Karpas-422 (cell line): ENCODE measurements around the gene PPP4R3A. TPM values are rescaled to one million over a fixed set of nuclear protein-coding genes. Genes with fewer than 3 reads are reported as not detected.
A peak's percentile ranks its signal among the peaks of the same experiment; 100 is the strongest.

Experiments
- DNase-seq: peaks from one replicate; pipeline ENCODE4 v3.0.0-alpha.2; 2015
- H2AFZ ChIP-seq: fragments of 200-600 bp; sonication (generic); 2 replicates; pipeline ENCODE4 v1.6.1; 2014; ENCODE audit warnings: antibody characterized with exemption, low read length, mixed read lengths
- H3K27ac ChIP-seq: fragments of 200-600 bp; sonication (generic); 2 replicates; pipeline ENCODE4 v1.5.1; 2014; ENCODE audit warnings: mild to moderate bottlenecking, low read length, moderate library complexity
- H3K27me3 ChIP-seq: fragments of 200-600 bp; sonication (generic); 2 replicates; pipeline ENCODE4 v1.6.1; 2014; ENCODE audit warnings: low read length, mixed read lengths
- H3K36me3 ChIP-seq: fragments of 200-600 bp; sonication (generic); 2 replicates; pipeline ENCODE4 v1.6.1; 2014; ENCODE audit warnings: low read length, mixed read lengths; ENCODE audit not compliant: insufficient read depth
- H3K4me1 ChIP-seq: fragments of 200-600 bp; sonication (generic); 2 replicates; pipeline ENCODE4 v1.6.1; 2014; ENCODE audit warnings: mild to moderate bottlenecking, low read length, mixed read lengths
- H3K4me2 ChIP-seq: fragments of 200-600 bp; sonication (generic); 2 replicates; pipeline ENCODE4 v1.6.1; 2014; ENCODE audit warnings: low read length, low read depth, mild to moderate bottlenecking; ENCODE audit not compliant: poor library complexity, severe bottlenecking
- H3K4me3 ChIP-seq: fragments of 200-600 bp; sonication (generic); 2 replicates; pipeline ENCODE4 v1.5.1; 2014; ENCODE audit warnings: mild to moderate bottlenecking, antibody characterized with exemption, low read length, mixed read lengths
- H3K79me2 ChIP-seq: fragments of 200-600 bp; sonication (generic); 2 replicates; pipeline ENCODE4 v1.6.1; 2014; ENCODE audit warnings: mild to moderate bottlenecking, low read length, mixed read lengths
- H3K9ac ChIP-seq: fragments of 200-600 bp; sonication (generic); 2 replicates; pipeline ENCODE4 v1.6.0; 2014; ENCODE audit warnings: low read length
- H3K9me2 ChIP-seq: fragments of 200-600 bp; sonication (generic), shearing (Covaris generic); replicated peaks from 2 replicates; pipeline ENCODE4 v1.6.0; 2014; ENCODE audit warnings: mild to moderate bottlenecking, low read length, moderate library complexity; ENCODE audit not compliant: insufficient read depth
- H3K9me3 ChIP-seq: fragments of 300-700, 200-600 bp; sonication (generic); 2 replicates; pipeline ENCODE4 v1.6.1; 2014; ENCODE audit warnings: low read length, mixed read lengths
- H4K20me1 ChIP-seq: fragments of 200-600 bp; sonication (generic); 2 replicates; pipeline ENCODE4 v1.6.1; 2014; ENCODE audit warnings: mild to moderate bottlenecking, antibody characterized with exemption, low read length, low read depth; ENCODE audit not compliant: insufficient read depth
- total RNA-seq: library from RNA; depleted of rRNA; stranded (reverse); fragments of >200 nt; shearing (Covaris generic); gene quantifications from 2 replicates; pipeline ENCODE4 v1.2.3, GENCODE V29; 2014; ENCODE audit warnings: low replicate concordance; rRNA removed

The PPP4R3A gene
- 99.5 and 100 TPM in 2 replicates for total RNA-seq

DNA sequence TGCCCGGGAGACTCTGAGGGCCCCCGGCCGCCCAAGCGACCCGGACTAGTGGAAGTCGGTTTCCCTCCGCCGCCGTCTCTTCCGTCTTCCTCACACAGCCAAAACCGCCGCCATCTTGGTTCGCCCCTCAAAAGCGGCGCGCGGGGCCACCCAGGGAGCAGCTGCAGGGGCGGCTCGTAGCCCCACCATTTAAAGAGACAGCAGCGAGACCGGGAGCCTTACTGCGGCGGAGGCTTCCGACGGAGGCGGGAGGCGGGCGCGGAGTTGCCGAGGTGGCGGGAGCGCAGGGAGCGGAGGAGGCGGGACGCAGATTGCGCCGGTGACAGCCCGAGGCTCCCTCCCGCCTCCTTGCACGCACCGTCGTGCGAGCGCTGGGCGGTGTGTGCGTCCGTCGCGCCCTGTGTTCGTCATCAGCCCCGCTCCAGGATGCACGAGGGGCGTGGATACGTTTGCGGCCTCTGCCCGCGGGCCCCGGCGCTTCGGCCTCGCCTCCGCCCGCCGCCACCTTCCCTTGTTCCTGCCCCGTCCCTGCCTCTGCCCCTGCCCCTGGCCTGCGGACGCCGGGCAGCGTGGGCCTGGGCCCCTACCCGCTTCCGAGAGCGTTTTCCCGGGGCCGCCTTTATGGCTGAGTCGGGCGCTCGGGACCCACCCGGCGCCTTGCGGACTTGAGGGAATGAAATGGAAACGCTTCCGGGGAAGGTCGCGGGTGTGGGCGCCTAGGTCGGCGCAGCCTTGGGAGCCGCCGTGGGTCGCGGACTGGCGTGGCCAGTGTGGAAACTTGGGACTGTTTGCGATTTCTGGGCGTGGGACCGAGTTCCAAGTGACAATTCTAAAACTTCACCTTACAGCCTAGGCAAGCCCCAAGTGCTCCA, at the start of gene PPP4R3A:
PPP4R3A (minus strand) TSS at position 140 of the 872 bp plus-strand sequence. CDS start 663 bp downstream, outside the sequence.
- Histone ChIP-seq H3K36me3 (peaks cover 24% of the 10 kb centered on the region; the same call in 1 of the 2 replicates), H3K4me1 (peaks cover 24% of the 10 kb centered on the region), H3K79me2 (peaks cover 44% of the 10 kb centered on the region), H3K9me2 (no peaks in the 10 kb centered on the region), H3K4me3 (peak within 1 kb of the TSS; percentile 69), H3K9ac (peak within 1 kb of the TSS; percentile 90), H3K27ac (peak within 1 kb of the TSS; percentile 87), H3K9me3 (no peaks in the 10 kb centered on the region), H4K20me1 (peaks cover 30% of the 10 kb centered on the region), H3K27me3 (no peaks in the 10 kb centered on the region), H3K4me2 (peak within 1 kb of the TSS; percentile 76), H2AFZ (peak within 1 kb of the TSS; percentile 69)
- peak; percentile 99 for DNase-seq

- Histone ChIP-seq H4K20me1 (no peaks in the 10 kb centered on the region), H3K4me2 (no peak overlapping the region), H3K4me3 (no peak overlapping the region), H2AFZ (no peak overlapping the region), H3K9ac (no peak overlapping the region), H3K9me3 (no peaks in the 10 kb centered on the region), H3K27me3 (no peaks in the 10 kb centered on the region), H3K79me2 (no peaks in the 10 kb centered on the region), H3K27ac (no peak overlapping the region), H3K9me2 (no peaks in the 10 kb centered on the region), H3K4me1 (no peaks in the 10 kb centered on the region), H3K36me3 (no peaks in the 10 kb centered on the region)
- no peak for DNase-seq
Measured at GRCh38 chr14:91555531-91555930, 45.4 kb upstream of the PPP4R3A start.

DNA sequence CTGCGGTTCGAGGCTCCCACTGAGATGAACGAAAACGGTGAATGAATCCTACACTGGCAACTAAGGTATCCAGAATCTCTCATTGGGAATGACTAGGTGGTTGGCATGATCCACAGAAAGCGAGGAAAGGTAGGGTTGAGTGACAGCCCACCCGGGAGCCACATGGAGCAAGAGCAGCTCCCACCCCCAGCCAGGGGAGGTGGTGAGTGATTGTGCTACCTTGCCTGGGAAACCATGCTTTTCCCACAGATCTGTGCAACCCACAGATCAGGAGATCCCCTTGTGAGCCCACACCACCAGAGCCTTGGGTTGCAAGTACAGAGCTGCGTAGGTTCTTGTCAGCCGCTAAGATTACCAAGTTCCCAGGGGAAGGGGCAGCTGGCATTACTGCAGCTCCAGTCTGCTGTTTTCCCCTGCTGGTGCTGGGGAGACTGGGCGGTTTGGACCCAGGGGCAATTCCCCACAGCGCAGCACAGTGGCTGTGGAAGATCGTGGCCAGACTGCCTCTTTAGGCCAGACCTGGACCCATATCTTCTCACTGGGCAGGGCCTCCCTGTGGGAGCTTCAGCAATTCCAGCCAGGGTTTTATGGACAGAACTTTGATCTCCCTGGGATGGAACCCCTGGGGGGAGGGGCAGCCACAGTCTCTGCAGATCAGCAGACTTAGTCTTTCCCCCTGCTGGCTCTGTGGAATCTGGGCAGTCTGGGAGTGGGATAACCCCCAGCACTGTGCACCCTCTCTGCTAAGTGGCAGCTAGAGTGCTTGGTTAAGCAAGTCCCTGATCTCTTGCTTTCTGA, 44.6 kb upstream of the PPP4R3A start:
- Histone ChIP-seq H2AFZ (no peak overlapping the region), H3K9ac (no peak overlapping the region), H3K4me3 (no peak overlapping the region), H3K9me2 (no peaks in the 10 kb centered on the region), H3K4me1 (no peaks in the 10 kb centered on the region), H3K79me2 (no peaks in the 10 kb centered on the region), H3K36me3 (no peaks in the 10 kb centered on the region), H3K4me2 (no peak overlapping the region), H3K9me3 (no peaks in the 10 kb centered on the region), H3K27ac (no peak overlapping the region), H4K20me1 (no peaks in the 10 kb centered on the region), H3K27me3 (no peaks in the 10 kb centered on the region)
- no peak for DNase-seq

GRCh38 chr14:91548108-91548507, 38.0 kb upstream of the PPP4R3A start:
- H2AFZ ChIP-seq, result no peak overlapping the region
- H3K9me2 ChIP-seq, result no peaks in the 10 kb centered on the region
- DNase-seq, result no peak
- H3K36me3 ChIP-seq, result no peaks in the 10 kb centered on the region
- no peak overlapping the region for H3K4me3 ChIP-seq
- H3K4me1 ChIP-seq, result no peaks in the 10 kb centered on the region
- H3K27me3 ChIP-seq, result no peaks in the 10 kb centered on the region; the same call in 1 of the 2 replicates
- H3K27ac ChIP-seq, result no peak overlapping the region
- H3K9ac ChIP-seq, result no peak overlapping the region
- no peaks in the 10 kb centered on the region for H3K79me2 ChIP-seq
- no peaks in the 10 kb centered on the region for H4K20me1 ChIP-seq
- no peak overlapping the region for H3K4me2 ChIP-seq
- H3K9me3 ChIP-seq, result no peaks in the 10 kb centered on the region

DNA sequence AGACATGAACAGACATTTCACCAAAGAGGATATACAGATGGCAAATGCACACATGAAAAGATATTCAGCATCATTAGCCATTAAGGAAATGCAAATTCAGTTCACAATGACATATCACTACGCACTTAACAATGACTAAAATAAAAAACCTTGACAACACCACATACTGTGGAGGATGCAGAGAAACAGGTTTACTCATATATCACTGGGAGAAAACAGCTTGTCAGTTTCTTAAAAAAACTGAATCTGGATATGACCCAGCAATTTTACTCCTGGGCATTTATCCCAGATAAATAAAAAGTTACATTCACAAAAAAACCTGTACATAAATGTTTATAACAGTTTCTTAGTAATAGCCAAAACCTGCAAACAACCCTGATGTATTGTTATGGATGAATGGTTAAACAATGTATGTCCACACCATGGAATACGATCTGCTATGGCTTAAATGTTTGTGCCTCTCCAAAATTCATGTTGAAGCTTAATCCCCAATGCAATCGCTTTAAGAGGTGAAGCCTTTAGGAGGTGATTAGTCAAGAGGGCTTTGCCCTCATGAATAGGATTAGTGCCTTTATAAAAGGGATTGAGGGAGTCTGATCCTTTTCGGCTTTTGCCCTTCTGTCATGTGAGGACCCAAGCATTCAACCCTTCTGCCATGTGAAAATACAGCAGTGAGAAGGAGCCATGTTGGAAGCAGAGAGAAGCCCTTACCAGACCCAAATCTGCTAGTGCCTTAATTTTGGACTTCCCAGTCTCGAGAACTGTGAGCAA, 36.0 kb upstream of the PPP4R3A start:
- H3K9me3 ChIP-seq, result peaks cover 7% of the 10 kb centered on the region; the same call in 1 of the 2 replicates
- no peaks in the 10 kb centered on the region for H3K79me2 ChIP-seq
- no peak for DNase-seq
- H4K20me1 ChIP-seq, result no peaks in the 10 kb centered on the region
- H3K9ac ChIP-seq, result no peak overlapping the region
- no peak overlapping the region for H3K4me3 ChIP-seq
- H3K36me3 ChIP-seq, result no peaks in the 10 kb centered on the region
- H3K27ac ChIP-seq, result no peak overlapping the region
- peaks cover 4% of the 10 kb centered on the region; the same call in 1 of the 2 replicates for H3K27me3 ChIP-seq
- no peaks in the 10 kb centered on the region for H3K4me1 ChIP-seq
- H3K9me2 ChIP-seq, result no peaks in the 10 kb centered on the region
- no peak overlapping the region for H3K4me2 ChIP-seq
- no peak overlapping the region for H2AFZ ChIP-seq

DNA sequence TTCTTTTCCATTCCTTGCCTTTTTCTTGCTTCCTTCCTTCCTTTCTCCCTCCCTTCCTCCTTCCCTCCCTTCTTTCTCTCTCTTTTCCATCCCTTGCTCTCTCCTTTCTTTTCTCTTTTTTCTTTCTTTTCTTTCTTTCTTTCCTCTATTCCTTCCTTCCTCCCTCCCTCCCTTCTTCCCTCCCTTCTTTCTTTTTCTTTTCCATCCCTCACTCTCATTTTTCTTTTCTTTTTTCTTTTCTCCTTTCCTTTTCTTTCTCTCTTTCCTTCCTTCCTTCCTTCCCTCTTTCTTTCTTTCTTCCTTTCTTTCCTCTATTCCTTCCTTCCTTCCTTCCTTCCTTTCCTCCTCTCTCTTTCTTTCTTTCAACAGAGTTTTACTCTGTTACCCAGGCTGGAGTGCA, 35.1 kb upstream of the PPP4R3A start:
- H3K36me3 ChIP-seq, result no peaks in the 10 kb centered on the region
- H2AFZ ChIP-seq, result no peak overlapping the region
- no peaks in the 10 kb centered on the region for H4K20me1 ChIP-seq
- peaks cover 7% of the 10 kb centered on the region; the same call in 1 of the 2 replicates for H3K9me3 ChIP-seq
- H3K4me3 ChIP-seq, result no peak overlapping the region
- H3K4me1 ChIP-seq, result no peaks in the 10 kb centered on the region
- no peak overlapping the region for H3K4me2 ChIP-seq
- H3K79me2 ChIP-seq, result no peaks in the 10 kb centered on the region
- no peak overlapping the region for H3K9ac ChIP-seq
- no peak overlapping the region for H3K27ac ChIP-seq
- H3K9me2 ChIP-seq, result no peaks in the 10 kb centered on the region
- peaks cover 4% of the 10 kb centered on the region; the same call in 1 of the 2 replicates for H3K27me3 ChIP-seq
- DNase-seq, result no peak

DNA sequence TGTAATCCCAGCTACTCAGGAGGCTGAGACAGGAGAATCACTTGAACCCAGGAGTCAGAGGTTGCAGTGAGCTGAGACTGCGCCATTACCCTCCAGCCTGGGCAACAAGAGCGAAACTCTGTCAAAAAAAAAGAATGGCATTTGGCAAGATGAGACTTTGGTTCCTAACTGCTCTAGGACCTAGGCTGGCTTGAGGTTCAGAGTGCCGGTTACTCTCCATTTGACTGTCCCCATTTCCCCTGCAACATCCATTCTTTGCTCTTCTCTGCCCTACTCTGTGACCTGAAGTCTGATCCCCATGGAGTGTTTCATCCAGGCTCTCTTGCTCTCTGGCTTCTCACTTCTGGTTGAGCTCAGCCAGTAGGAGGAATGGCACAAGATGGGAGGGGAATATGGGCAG, 26.2 kb upstream of the PPP4R3A start:
- no peaks in the 10 kb centered on the region for H3K27me3 ChIP-seq
- DNase-seq, result no peak

More for the DNA sequence above, 26.2 kb upstream of the PPP4R3A start:
- Histone ChIP-seq H4K20me1 (no peaks in the 10 kb centered on the region), H3K4me1 (no peaks in the 10 kb centered on the region), H3K27ac (no peak overlapping the region), H3K79me2 (no peaks in the 10 kb centered on the region), H2AFZ (no peak overlapping the region), H3K36me3 (no peaks in the 10 kb centered on the region), H3K9me3 (no peaks in the 10 kb centered on the region), H3K9ac (no peak overlapping the region), H3K4me2 (no peak overlapping the region), H3K9me2 (no peaks in the 10 kb centered on the region), H3K4me3 (no peak overlapping the region)
